LNCaP clone FGC (cell line): Measurements from ENCODE around the gene GIGYF1.
"Not testable (repeated sequence)": the region's sequence is repeated elsewhere in the genome, so short reads cannot be mapped to it uniquely, and the experiment has no call there.

Experiments used
- DNase-seq: peaks from one replicate; pipeline ENCODE4 v3.0.0-alpha.2; 2011; ENCODE audit warnings: low read depth
- H3K4me3 ChIP-seq: 2 replicates; pipeline ENCODE4 v1.5.1; 2011; ENCODE audit warnings: mild to moderate bottlenecking, low read depth, low read length, control low read depth
- TF ChIP-seq, protein P1 (sequence below): IDR thresholded peaks from 2 replicates; pipeline ENCODE4 v1.5.1; 2012; ENCODE audit warnings: mild to moderate bottlenecking; ENCODE audit not compliant: control insufficient read depth, insufficient read depth; ENCODE audit errors: extremely low read depth

The GIGYF1 gene

DNA sequence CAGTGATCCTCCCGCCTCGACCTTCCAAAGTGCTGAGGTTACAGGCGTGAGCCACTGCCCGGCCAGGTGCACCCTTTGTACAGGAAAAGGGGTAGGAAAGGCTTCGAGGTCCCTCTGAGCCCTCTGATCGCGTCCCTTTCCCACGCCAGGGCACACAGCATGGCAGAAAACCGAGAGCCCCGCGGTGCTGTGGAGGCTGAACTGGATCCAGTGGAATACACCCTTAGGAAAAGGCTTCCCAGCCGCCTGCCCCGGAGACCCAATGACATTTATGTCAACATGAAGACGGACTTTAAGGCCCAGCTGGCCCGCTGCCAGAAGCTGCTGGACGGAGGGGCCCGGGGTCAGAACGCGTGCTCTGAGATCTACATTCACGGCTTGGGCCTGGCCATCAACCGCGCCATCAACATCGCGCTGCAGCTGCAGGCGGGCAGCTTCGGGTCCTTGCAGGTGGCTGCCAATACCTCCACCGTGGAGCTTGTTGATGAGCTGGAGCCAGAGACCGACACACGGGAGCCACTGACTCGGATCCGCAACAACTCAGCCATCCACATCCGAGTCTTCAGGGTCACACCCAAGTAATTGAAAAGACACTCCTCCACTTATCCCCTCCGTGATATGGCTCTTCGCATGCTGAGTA lies 12.7 kb upstream of the GIGYF1 start:
- DNase-seq, result no peak
- TF ChIP-seq, protein P1, sequence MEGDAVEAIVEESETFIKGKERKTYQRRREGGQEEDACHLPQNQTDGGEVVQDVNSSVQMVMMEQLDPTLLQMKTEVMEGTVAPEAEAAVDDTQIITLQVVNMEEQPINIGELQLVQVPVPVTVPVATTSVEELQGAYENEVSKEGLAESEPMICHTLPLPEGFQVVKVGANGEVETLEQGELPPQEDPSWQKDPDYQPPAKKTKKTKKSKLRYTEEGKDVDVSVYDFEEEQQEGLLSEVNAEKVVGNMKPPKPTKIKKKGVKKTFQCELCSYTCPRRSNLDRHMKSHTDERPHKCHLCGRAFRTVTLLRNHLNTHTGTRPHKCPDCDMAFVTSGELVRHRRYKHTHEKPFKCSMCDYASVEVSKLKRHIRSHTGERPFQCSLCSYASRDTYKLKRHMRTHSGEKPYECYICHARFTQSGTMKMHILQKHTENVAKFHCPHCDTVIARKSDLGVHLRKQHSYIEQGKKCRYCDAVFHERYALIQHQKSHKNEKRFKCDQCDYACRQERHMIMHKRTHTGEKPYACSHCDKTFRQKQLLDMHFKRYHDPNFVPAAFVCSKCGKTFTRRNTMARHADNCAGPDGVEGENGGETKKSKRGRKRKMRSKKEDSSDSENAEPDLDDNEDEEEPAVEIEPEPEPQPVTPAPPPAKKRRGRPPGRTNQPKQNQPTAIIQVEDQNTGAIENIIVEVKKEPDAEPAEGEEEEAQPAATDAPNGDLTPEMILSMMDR, result no peak
- H3K4me3 ChIP-seq, result peak overlapping the region; percentile 92

DNA sequence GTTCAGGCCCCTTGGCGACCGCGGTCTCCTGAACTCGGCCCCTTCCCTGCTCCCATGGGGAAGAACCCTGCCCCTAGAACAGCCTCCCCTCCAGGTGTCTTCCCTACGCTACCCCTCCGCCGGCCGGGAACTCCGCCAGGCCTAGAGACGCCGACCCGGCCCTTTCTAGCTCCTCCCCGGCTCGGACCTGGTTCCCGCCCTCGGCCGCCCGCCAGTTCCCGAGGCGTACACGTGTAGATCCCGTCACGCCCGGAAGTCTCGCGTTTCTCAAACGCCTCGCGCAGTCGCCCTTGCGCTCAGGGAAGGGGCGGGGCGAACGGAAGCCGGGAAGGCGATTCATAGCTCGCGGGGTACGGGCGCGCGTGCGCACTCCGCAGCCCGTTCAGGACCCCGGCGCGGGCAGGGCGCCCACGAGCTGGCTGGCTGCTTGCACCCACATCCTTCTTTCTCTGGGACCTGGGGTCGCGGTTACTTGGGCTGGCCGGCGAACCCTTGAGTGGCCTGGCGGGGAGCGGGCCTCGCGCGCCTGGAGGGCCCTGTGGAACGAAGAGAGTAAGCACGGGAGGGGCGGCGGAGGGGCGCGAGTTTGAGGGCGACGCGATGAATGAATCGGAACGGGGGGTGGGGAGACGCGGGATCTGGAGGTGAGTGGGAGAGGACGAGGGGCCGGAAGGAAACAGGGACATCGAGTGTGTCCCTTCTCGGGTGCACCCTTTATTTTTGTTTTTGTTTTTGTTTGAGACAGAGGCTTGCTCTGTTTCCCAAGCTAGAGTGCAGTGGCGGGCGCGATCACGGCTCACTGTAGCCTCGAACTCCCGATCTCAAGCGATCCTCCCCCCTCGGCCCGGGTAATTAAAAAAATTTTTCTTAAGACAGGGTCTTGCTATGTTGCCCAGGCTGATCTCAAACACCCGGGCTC lies 12.0 kb upstream of the GIGYF1 start, which contains the start of gene POP7:
Gene POP7 (plus strand): TSS at position 369 of the 919 bp plus-strand sequence. CDS start 710 bp downstream, outside the sequence.
- peak; percentile 91 for DNase-seq
- H3K4me3 ChIP-seq, result peak within 1 kb of the TSS; percentile 92
- TF ChIP-seq, protein P1, result no peak

DNA sequence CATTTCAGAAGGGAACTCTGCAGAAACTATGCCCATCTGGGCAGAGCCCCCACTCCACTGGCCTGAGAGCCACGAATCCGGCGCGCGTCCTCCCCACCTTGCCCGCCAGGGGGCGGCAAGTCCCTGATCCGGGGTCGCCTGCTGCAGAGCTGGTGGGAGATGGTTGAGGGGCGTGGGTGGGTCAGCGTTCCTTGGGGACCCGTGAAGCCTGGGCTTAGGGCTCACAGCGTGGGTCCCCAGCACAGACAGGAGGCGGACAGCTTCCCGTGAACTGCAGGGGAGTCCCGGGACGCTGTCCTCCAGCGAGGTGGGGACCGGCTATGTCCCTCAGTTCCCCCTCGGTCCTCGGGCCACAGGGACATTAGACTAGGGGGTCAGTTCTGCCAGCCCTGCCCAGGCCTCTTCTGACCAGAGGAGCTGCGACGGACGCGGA lies 11.3 kb upstream of the GIGYF1 start:
- TF ChIP-seq, protein P1, result peak; percentile 95
- H3K4me3 ChIP-seq, result peak overlapping the region; percentile 92
- no peak for DNase-seq

DNA sequence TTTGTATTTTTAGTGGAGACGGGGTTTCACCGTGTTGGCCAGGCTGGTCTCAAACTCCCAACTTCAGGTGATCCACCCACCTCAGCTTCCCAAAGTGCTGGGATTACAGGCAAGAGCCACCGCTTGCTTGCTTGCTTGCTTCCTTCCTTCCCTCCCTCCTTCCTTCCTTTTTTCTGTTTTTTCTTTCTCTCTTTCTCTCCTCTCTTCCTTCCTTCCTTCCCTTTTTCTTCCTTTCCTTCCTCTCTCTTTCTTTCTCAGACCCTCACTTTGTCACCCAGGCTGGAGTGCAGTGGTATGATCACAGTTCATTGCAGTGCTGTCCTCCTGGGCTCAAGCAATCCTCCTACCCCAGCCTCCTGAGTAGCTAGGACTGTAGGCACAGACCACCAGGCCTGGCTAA lies 7.0 kb upstream of the GIGYF1 start:
- H3K4me3 ChIP-seq, DNase-seq: not testable (repeated sequence)

DNA sequence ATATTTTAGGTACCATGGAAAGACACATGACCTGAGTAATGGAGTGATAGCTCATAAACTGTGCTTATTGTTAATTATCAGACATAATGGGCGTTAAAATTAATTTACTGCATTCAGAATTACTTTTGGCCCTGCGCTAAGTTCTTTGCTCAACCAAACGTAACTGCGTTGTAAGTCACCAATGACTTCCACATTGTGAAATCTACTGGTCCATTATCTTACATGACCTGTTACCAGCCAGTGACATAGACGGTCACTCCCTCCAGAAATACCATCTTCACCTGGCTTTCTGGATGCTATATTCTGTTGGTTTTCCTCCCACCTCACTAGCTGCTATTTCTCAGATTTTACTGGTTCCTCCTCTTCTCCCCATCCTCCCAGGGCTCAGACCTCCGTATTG lies 5.0 kb upstream of the GIGYF1 start:
- TF ChIP-seq, protein P1, result no peak
- no peak for DNase-seq
- no peak overlapping the region for H3K4me3 ChIP-seq

DNA sequence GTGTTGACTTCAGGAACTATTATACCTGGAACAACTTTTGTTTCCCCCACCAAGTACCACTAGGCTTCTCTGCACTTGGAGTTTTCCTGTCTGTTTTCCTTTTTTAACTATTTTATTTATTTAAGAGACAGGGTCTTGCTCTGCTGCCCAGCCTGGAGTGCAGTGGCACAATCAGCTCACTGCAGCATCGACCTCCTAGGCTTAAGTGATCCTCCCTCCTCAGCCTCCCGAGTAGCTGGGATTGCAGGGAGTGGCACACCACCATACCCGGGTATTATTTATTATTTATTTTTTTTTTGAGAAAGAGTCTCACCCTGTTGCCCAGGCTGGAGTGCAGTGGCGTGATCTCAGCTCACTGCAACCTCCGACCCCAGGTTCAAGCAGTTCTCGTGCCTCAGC lies 2.1 kb upstream of the GIGYF1 start:
- no peak for DNase-seq
- TF ChIP-seq, protein P1, result no peak
- H3K4me3 ChIP-seq, result no peak overlapping the region

DNA sequence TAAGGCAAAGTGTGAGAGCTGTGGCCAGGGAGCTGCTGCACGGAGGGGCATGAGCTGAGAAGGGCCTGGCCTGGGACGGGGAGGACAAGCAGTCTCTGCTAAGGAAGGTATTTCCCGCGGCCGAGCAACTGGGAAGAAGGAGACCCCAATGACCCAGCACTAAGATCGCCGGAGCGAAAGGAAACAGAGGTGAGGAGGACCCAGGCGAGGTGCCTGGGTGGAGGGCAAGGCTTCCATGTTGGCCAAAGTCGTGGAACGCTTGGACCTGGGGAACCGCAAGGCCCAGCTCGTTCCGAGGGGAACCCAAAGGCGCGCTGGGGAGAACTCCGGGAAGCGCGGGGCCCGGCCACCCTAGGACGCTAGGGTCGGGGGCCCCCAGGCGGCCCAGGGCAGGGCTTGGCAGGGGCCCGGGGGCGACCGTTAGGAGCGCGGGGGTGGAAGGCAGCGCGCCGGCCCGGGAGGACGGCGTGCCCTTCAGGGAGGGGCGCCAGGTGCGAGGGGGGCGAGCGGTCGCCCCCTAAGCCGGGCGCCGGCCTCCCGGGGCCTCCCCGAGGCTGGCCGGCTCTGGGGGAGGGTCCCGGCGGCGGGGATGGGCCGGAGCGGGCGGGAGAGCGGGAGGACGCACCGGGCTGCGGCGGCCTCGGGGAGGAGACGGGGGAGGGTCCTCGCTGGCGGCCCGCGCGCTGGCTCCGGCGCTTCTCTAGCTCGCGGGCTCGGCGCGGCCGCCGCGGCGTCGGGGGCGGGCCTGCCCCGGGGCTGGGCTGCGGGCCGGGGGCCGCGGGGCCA lies 545 bp downstream of the GIGYF1 start:
- TF ChIP-seq, protein P1, result no peak
- DNase-seq, result no peak
- H3K4me3 ChIP-seq, result peak overlapping the region; percentile 86
